SU-DHL-6 (cell line): ENCODE results near the gene SMYD2.

Source experiments
- CTCF ChIP-seq: fragments of 200-600 bp; sonication (generic); IDR thresholded peaks from one replicate; pipeline ENCODE4 v1.5.1; 2017; ENCODE audit warnings: antibody characterized with exemption, mild to moderate bottlenecking, low read length, moderate library complexity; ENCODE audit not compliant: insufficient read depth, poor library complexity, severe bottlenecking
- EZH2phosphoT487 ChIP-seq: fragments of 200-600 bp; sonication (generic), shearing (Covaris generic); conservative IDR thresholded peaks from 2 replicates; pipeline ENCODE4 v1.6.1; 2018; ENCODE audit warnings: mild to moderate bottlenecking, antibody characterized with exemption, low read length, moderate library complexity, mixed read lengths

- TF ChIP-seq CTCF (no peak), EZH2phosphoT487 (no peak)
Observed at GRCh38 chr1:214377886-214378285, 96.9 kb downstream of the SMYD2 start.
